HG02970 (cell line): ENCODE results near the gene AKT1S1.
"Not testable (repeated sequence)": the region's sequence is repeated elsewhere in the genome, so short reads cannot be mapped to it uniquely, and the experiment has no call there.

Experiments used
- ATAC-seq: cut with Tn5 transposase; IDR thresholded peaks from one replicate; pipeline ENCODE4 v1.9.1; 2021; ENCODE audit warnings: mild to moderate bottlenecking, moderate library complexity, moderate number of reproducible peaks; ENCODE audit not compliant: unreplicated experiment, low FRiP score

AKT1S1 gene

DNA sequence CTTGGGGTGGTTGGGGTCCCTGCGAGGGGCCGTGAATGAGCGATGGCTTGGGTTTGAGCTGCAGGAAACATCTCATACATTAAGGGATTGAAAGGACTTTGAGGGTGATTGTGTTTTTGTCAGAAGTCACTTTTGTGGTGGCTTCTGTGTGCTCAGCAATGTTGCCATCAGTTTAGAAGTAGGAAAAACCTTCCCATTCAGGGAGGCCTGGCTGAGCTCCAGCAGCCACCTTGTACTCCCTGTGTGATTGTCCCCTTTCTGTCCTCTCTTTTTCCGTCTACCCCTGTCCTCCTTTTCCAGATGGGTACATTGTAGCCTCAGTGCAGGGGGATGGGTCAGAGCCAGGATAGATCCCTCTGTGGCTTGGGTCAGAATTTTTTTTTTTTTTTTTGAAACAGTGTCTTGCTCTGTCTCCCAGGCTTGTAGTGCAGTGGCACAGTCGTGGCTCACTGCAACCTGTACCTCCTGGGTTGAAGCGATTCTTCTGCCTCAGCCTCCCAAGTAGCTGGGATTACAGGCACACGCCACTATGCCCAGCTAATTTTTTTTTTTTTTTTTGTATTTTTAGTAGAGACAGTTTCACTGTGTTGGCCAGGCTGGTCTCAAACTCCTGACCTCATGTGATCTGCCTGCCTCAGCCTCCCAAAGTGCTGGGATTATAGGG, 57.6 kb downstream of the AKT1S1 start:
- not testable (repeated sequence) for ATAC-seq
